Measurements from ENCODE around the gene ARHGEF26.

ARHGEF26 gene

GRCh38 chr3:154195620-154196356 is 74.6 kb downstream of the ARHGEF26 start:
- no peak for DNase-seq (ENCODE audit: low read depth in 2 of 2)

GRCh38 chr3:154197751-154198150 is 76.6 kb downstream of the ARHGEF26 start:
- no peak for DNase-seq (ENCODE audit: low read depth in 2 of 2)

- DNase-seq (ENCODE audit: low read depth in 2 of 2), result no peak
Measured at GRCh38 chr3:154209499-154209898, 88.3 kb downstream of the ARHGEF26 start.

- no peak for DNase-seq (ENCODE audit: low read depth in 2 of 2)
Measured at GRCh38 chr3:154210986-154211385, 89.8 kb downstream of the ARHGEF26 start.

- DNase-seq (ENCODE audit: low read depth in 2 of 2), result no peak
Measured at GRCh38 chr3:154214306-154214705, 93.1 kb downstream of the ARHGEF26 start.

- DNase-seq (ENCODE audit: low read depth in 2 of 2), result no peak
Measured at GRCh38 chr3:154217671-154218070, 96.5 kb downstream of the ARHGEF26 start.

GRCh38 chr3:154218728-154219127 is 97.5 kb downstream of the ARHGEF26 start:
- no peak for DNase-seq (ENCODE audit: low read depth in 2 of 2)

GRCh38 chr3:154220462-154220861 is 99.3 kb downstream of the ARHGEF26 start:
- no peak for DNase-seq (ENCODE audit: low read depth in 2 of 2)

GRCh38 chr3:154223519-154223918 is 102.3 kb downstream of the ARHGEF26 start:
- DNase-seq (ENCODE audit: low read depth in 2 of 2), result no peak

- no peak for DNase-seq (ENCODE audit: low read depth in 2 of 2)
Measured at GRCh38 chr3:154224366-154224765, 103.2 kb downstream of the ARHGEF26 start.

- no peak for DNase-seq (ENCODE audit: low read depth in 2 of 2)
Measured at GRCh38 chr3:154224866-154225265, 103.7 kb downstream of the ARHGEF26 start.

- no peak for DNase-seq (ENCODE audit: low read depth in 2 of 2)
Measured at GRCh38 chr3:154225536-154225935, 104.3 kb downstream of the ARHGEF26 start.

- no peak for DNase-seq (ENCODE audit: low read depth in 2 of 2)
Measured at GRCh38 chr3:154227531-154227930, 106.3 kb downstream of the ARHGEF26 start.

GRCh38 chr3:154228561-154229216 is 107.5 kb downstream of the ARHGEF26 start:
- DNase-seq (ENCODE audit: low read depth in 2 of 2), result no peak

- DNase-seq (ENCODE audit: low read depth in 2 of 2), result no peak
Measured at GRCh38 chr3:154229217-154229590, 108.0 kb downstream of the ARHGEF26 start.

- no peak for DNase-seq (ENCODE audit: low read depth in 2 of 2)
Measured at GRCh38 chr3:154235330-154235729, 114.1 kb downstream of the ARHGEF26 start.

GRCh38 chr3:154236331-154236730 is 115.1 kb downstream of the ARHGEF26 start:
- no peak for DNase-seq (ENCODE audit: low read depth in 2 of 2)

GRCh38 chr3:154240235-154240634 is 119.0 kb downstream of the ARHGEF26 start:
- no peak for DNase-seq (ENCODE audit: low read depth in 2 of 2)

- DNase-seq (ENCODE audit: low read depth in 2 of 2), result no peak
Measured at GRCh38 chr3:154241496-154241895, 120.3 kb downstream of the ARHGEF26 start.

- no peak for DNase-seq (ENCODE audit: low read depth in 2 of 2)
Measured at GRCh38 chr3:154242766-154243165, 121.6 kb downstream of the ARHGEF26 start.

GRCh38 chr3:154243353-154243752 is 122.2 kb downstream of the ARHGEF26 start:
- DNase-seq (ENCODE audit: low read depth in 2 of 2), result no peak

- DNase-seq (ENCODE audit: low read depth in 2 of 2), result no peak
Measured at GRCh38 chr3:154244644-154245043, 123.5 kb downstream of the ARHGEF26 start.

GRCh38 chr3:154247806-154248415 is 126.7 kb downstream of the ARHGEF26 start:
- no peak for DNase-seq (ENCODE audit: low read depth in 2 of 2)
